A549 treated with RU486 at 1 μM for 4 hours (cell line): ENCODE data around the gene TP53TG5. TPM values are rescaled to one million over a fixed set of nuclear protein-coding genes. Genes with fewer than 3 reads are reported as not detected.

ENCODE experiments used
- total RNA-seq: library from RNA; stranded (reverse); fragments of 200-300 nt; extraction: Qiagen RNA extraction; gene quantifications from 5 replicates; pipeline ENCODE4 v1.2.3, GENCODE V29; 2022; ENCODE audit warnings: low read depth

The TP53TG5 gene
- not detected in 5 replicates for total RNA-seq

GRCh38 chr20:45378191-45378590 is at the start of gene TP53TG5:
Gene TP53TG5 (minus strand): TSS chr20:45378325. CDS start chr20:45378236, 89 bp downstream.

GRCh38 chr20:45415822-45416637 is 37.9 kb upstream of the TP53TG5 start, which contains the start of gene PIGT:
Gene PIGT (plus strand): TSS chr20:45416141. CDS start chr20:45416157, 16 bp downstream.

GRCh38 chr20:45407783-45408645 is 29.9 kb upstream of the TP53TG5 start, which contains the start of gene DBNDD2:
Gene DBNDD2 (plus strand): TSS chr20:45408289. CDS start chr20:45408468, 179 bp downstream.

GRCh38 chr20:45362804-45363610 is 15.1 kb downstream of the TP53TG5 start, which contains the start of gene SYS1:
Gene SYS1 (plus strand): TSS chr20:45363156. CDS start chr20:45363532, 376 bp downstream.

GRCh38 chr20:45347936-45348778 is 30.0 kb downstream of the TP53TG5 start, which contains the start of gene SDC4:
Gene SDC4 (minus strand): TSS chr20:45348424. CDS start chr20:45348384, 40 bp downstream.

Other genes with a start within 250 kb of the TP53TG5 start
- gene PI3, start 203.4 kb downstream of the TP53TG5 start, total RNA-seq = 2.2 to 3.6 TPM (median 3.5 TPM) in 5 replicates
- gene SEMG1, start 171.3 kb downstream of the TP53TG5 start, total RNA-seq = not detected in 5 replicates
- not detected in 5 replicates for gene SEMG2, start 157.0 kb downstream of the TP53TG5 start, total RNA-seq
- gene SLPI, start 123.8 kb downstream of the TP53TG5 start, total RNA-seq = 8.9 to 16.3 TPM (median 11.7 TPM) in 5 replicates
- not detected in 5 replicates for gene RBPJL, start 71.5 kb downstream of the TP53TG5 start, total RNA-seq
- 0.06 to 0.14 TPM (median 0.12 TPM) in 4 of 5 replicates, not detected in the other for gene MATN4, start 70.0 kb downstream of the TP53TG5 start, total RNA-seq
- gene SDC4, start 29.9 kb downstream of the TP53TG5 start, total RNA-seq = 119 to 141 TPM (median 134 TPM) in 5 replicates
- gene SYS1, start 15.2 kb downstream of the TP53TG5 start, total RNA-seq = 29.1 to 31.6 TPM (median 30.4 TPM) in 5 replicates
- gene DBNDD2, start 30.0 kb upstream of the TP53TG5 start, total RNA-seq = 23.3 to 31.4 TPM (median 26.8 TPM) in 5 replicates
- 86.2 to 103 TPM (median 99.3 TPM) in 5 replicates for gene PIGT, start 37.8 kb upstream of the TP53TG5 start, total RNA-seq
- gene WFDC2, start 91.4 kb upstream of the TP53TG5 start, total RNA-seq = not detected in 5 replicates
- not detected in 5 replicates for gene SPINT3, start 137.3 kb upstream of the TP53TG5 start, total RNA-seq
- gene WFDC6, start 161.2 kb upstream of the TP53TG5 start, total RNA-seq = not detected in 5 replicates
- not detected in 5 replicates for gene EPPIN, start 169.1 kb upstream of the TP53TG5 start, total RNA-seq
- not detected in 5 replicates for gene WFDC8, start 201.0 kb upstream of the TP53TG5 start, total RNA-seq